Neutrophil (primary cell): ENCODE measurements around the gene ZNF536.

Experiments used
- H3K27ac ChIP-seq: fragments of 200-600 bp; sonication (generic); 2 replicates; pipeline ENCODE4 v1.5.1; 2016; ENCODE audit warnings: mild to moderate bottlenecking, moderate library complexity
- H3K27me3 ChIP-seq: fragments of 200-600 bp; sonication (generic); 2 replicates; pipeline ENCODE4 v1.6.0; 2016; ENCODE audit warnings: mild to moderate bottlenecking
- H3K36me3 ChIP-seq: fragments of 200-600 bp; sonication (generic); 2 replicates; pipeline ENCODE4 v1.5.1; 2017
- H3K4me1 ChIP-seq, 2 experiments: fragments of 200-600 bp in 1 of 2; sonication (generic) in 1 of 2; 1 replicate in 1 of 2; 2 replicates in 1 of 2; pipeline versions ENCODE4 v1.5.1 to v1.6.1; 2013 to 2016; ENCODE audit warnings: low read depth in 1 of 2, low read length in 1 of 2, mild to moderate bottlenecking in 1 of 2, moderate library complexity in 1 of 2; ENCODE audit not compliant: control insufficient read depth in 1 of 2, insufficient read depth in 1 of 2
- H3K4me3 ChIP-seq, 2 experiments: fragments of 200-600 bp in 1 of 2; sonication (generic) in 1 of 2; 1 replicate in 1 of 2; 2 replicates in 1 of 2; pipeline ENCODE4 v1.5.1; 2013 to 2016; ENCODE audit warnings: low read depth in 1 of 2, low read length in 1 of 2, mild to moderate bottlenecking in 1 of 2, moderate library complexity in 1 of 2
- H3K9me3 ChIP-seq: fragments of 200-600 bp; sonication (generic); 2 replicates; pipeline ENCODE4 v1.5.1; 2016
- CTCF ChIP-seq: fragments of 200-600 bp; sonication (generic); IDR thresholded peaks from 2 replicates; pipeline ENCODE4 v1.5.1; 2016; ENCODE audit warnings: antibody characterized with exemption

Gene ZNF536

DNA sequence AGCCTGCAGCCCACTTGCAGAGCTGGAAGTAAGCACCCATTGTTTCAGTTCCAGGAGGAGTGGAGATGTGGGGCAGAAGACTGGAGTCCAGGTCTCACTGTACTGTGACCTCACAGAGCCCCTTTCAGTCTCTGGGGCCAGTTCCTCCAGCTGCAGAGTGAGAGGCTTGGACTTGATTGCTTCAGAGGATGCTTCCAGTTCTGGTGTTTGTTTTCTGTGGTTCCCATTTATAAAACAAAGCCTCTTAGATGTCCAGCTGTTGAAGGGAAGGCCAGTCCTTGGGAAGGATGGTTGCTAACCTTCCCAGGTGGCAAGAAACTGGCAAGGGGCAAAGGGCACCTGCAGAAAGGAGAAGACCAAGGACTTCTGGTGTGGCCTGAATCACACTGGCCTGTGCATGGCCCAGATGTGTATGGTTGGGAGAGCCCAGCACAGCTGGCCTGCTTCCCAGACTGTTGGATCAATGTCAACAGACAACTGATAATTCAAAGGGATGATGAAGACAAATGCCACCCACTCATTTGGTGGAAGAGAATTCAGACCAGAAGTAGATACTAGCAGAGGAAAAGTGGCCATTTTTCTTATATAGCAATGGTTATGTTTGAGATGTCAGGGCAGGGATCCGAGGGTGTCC is 218.5 kb downstream of the ZNF536 start:
- no peaks in the 10 kb centered on the region for H3K4me1 ChIP-seq
- H3K4me3 ChIP-seq: no peak overlapping the region
- H3K27me3 ChIP-seq: no peaks in the 10 kb centered on the region
- no peak overlapping the region for H3K27ac ChIP-seq
- no peaks in the 10 kb centered on the region for H3K36me3 ChIP-seq
- H3K9me3 ChIP-seq: no peaks in the 10 kb centered on the region
- TF ChIP-seq CTCF: no peak

GRCh38 chr19:30593356-30593755 is 221.2 kb downstream of the ZNF536 start:
- no peaks in the 10 kb centered on the region for H3K36me3 ChIP-seq
- TF ChIP-seq CTCF: no peak
- no peaks in the 10 kb centered on the region for H3K4me1 ChIP-seq
- H3K27me3 ChIP-seq: peaks cover 18% of the 10 kb centered on the region
- no peaks in the 10 kb centered on the region for H3K9me3 ChIP-seq
- no peak overlapping the region for H3K27ac ChIP-seq
- no peak overlapping the region for H3K4me3 ChIP-seq

DNA sequence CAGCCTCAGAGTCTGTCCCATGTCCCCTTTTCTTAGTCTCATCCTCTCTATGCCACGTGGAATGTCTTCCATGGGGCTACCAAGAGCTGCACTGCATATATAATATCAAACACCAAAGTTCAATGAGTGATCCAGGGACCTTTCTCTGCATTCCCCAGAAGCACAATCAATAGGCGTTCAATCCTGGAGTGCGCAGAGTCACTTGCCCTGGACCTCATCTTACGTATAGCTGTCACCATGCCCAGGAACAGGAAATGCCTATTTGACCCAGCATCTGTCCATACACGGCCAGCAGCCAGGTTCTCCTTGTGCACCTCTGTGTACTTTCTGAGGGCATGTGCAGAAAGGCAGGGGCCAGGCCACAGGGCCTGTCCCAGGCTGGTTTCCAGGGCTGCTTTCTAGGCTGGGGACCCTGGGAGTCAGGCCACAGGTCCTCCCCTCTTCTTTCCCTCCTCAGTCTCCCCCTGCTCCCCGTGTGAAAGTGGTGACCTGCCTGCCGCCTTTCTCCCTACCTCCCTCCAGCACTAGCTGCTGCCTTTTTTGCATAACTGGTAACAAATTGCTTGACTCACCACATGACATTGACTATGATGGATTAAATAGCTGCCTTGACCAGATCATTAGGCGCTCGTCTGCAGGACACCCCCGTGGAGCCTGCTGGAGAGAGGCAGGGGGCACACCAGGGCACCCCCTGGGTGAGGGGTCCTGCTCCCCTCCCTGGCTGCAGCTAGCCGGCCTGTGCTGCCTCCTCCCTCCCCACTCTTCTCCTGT is 222.0 kb downstream of the ZNF536 start:
- Histone ChIP-seq H3K27me3 (peaks cover 18% of the 10 kb centered on the region), H3K4me1 (no peaks in the 10 kb centered on the region), H3K4me3 (no peak overlapping the region), H3K36me3 (no peaks in the 10 kb centered on the region), H3K9me3 (no peaks in the 10 kb centered on the region), H3K27ac (no peak overlapping the region)
- no peak for TF ChIP-seq CTCF

DNA sequence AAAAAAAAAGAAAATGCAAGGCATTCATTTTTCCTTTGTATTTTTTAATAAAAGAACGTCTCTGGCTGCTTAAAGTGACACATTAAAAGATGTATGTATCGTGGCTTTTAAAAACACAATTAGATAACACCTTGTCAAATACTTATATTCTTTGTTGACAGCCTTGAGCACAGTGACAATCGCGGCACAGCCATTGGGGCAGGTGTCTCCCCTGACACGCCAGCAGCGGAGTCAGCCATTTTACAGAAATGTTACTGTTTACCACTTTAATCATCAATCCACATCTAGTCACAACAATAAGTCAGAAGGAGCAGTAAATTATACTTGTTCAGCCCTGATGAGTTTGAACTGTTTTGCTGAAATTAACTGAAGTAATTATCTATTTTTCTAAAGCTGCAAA is 224.1 kb downstream of the ZNF536 start:
- Histone ChIP-seq H3K27me3 (peaks cover 18% of the 10 kb centered on the region), H3K9me3 (no peaks in the 10 kb centered on the region), H3K27ac (no peak overlapping the region), H3K4me3 (no peak overlapping the region), H3K4me1 (no peaks in the 10 kb centered on the region), H3K36me3 (no peaks in the 10 kb centered on the region)
- no peak for TF ChIP-seq CTCF

DNA sequence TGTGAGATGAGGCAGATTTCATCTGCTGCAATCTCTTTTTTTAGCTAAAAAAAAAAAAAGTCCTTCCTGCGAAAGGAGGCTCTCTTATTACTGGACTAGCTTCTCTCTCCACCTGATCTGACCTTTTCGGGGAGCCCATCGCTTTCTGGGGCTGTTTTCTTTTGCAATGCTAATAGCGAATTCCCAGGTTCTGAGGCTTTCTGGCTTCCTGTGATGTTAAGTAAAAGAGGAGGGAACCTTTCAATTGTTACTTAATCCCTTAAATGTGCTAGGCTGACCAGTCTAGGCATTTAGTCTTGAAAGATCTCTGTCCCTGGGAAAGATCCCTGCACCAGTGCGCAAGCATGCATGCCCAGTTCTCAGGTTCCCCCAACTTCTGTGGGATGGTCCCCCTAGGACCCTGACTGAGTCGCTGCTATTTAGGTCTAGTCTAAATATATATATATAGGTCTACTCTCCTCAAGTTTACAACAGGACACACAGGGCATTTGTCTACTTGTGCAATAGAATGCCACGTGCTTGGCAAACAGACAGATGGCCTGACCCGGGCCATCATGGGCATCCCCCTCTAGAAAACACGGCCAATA is 224.7 kb downstream of the ZNF536 start:
- Histone ChIP-seq H3K9me3 (no peaks in the 10 kb centered on the region), H3K27me3 (peaks cover 18% of the 10 kb centered on the region), H3K4me1 (no peaks in the 10 kb centered on the region), H3K36me3 (no peaks in the 10 kb centered on the region), H3K4me3 (no peak overlapping the region), H3K27ac (no peak overlapping the region)
- TF ChIP-seq CTCF: no peak
